ENCODE measurements around the gene TRPM1.

TRPM1 gene

GRCh38 chr15:31101262-31102038, at the start of gene TRPM1:
Gene TRPM1, minus strand, starts transcription at chr15:31101725. Its CDS starts 20,370 bp downstream, at chr15:31081355.
- no peak for DNase-seq (ENCODE audit: low read depth)

- no peak for DNase-seq (ENCODE audit: low read depth)
Measured at GRCh38 chr15:31150732-31151231, 49.3 kb upstream of the TRPM1 start.

- DNase-seq (ENCODE audit: low read depth) = no peak
Measured at GRCh38 chr15:31149987-31150386, 48.5 kb upstream of the TRPM1 start.

- no peak for DNase-seq (ENCODE audit: low read depth)
Measured at GRCh38 chr15:31149088-31149505, 47.6 kb upstream of the TRPM1 start.

- no peak for DNase-seq (ENCODE audit: low read depth)
Measured at GRCh38 chr15:31148297-31149087, 47.0 kb upstream of the TRPM1 start.

GRCh38 chr15:31147944-31148296, 46.4 kb upstream of the TRPM1 start:
- no peak for DNase-seq (ENCODE audit: low read depth)

GRCh38 chr15:31147456-31147855, 45.9 kb upstream of the TRPM1 start:
- no peak for DNase-seq (ENCODE audit: low read depth)

GRCh38 chr15:31145271-31145911, 43.9 kb upstream of the TRPM1 start:
- DNase-seq (ENCODE audit: low read depth) = peak; percentile 44

GRCh38 chr15:31141792-31142191, 40.3 kb upstream of the TRPM1 start:
- no peak for DNase-seq (ENCODE audit: low read depth)

GRCh38 chr15:31136607-31137328, 35.2 kb upstream of the TRPM1 start:
- DNase-seq (ENCODE audit: low read depth) = no peak

GRCh38 chr15:31136016-31136415, 34.5 kb upstream of the TRPM1 start:
- no peak for DNase-seq (ENCODE audit: low read depth)

- DNase-seq (ENCODE audit: low read depth) = no peak
Measured at GRCh38 chr15:31135523-31135922, 34.0 kb upstream of the TRPM1 start.

GRCh38 chr15:31133890-31134289, 32.4 kb upstream of the TRPM1 start:
- no peak for DNase-seq (ENCODE audit: low read depth)

GRCh38 chr15:31131853-31132375, 30.4 kb upstream of the TRPM1 start:
- DNase-seq (ENCODE audit: low read depth) = no peak

- no peak for DNase-seq (ENCODE audit: low read depth)
Measured at GRCh38 chr15:31130576-31131237, 29.2 kb upstream of the TRPM1 start.

GRCh38 chr15:31129769-31130303, 28.3 kb upstream of the TRPM1 start:
- no peak for DNase-seq (ENCODE audit: low read depth)

GRCh38 chr15:31128919-31129768, 27.6 kb upstream of the TRPM1 start:
- DNase-seq (ENCODE audit: low read depth) = peak; percentile 58

GRCh38 chr15:31128477-31128876, 27.0 kb upstream of the TRPM1 start:
- no peak for DNase-seq (ENCODE audit: low read depth)

- DNase-seq (ENCODE audit: low read depth) = no peak
Measured at GRCh38 chr15:31127596-31128261, 26.2 kb upstream of the TRPM1 start.

Measured in iris pigment epithelial cell (primary cell).